SK-N-DZ (cell line): ENCODE data around the gene RORB. TPM values are rescaled to one million over a fixed set of nuclear protein-coding genes. Genes with fewer than 3 reads are reported as not detected.

ENCODE experiments used
- DNase-seq: peaks from one replicate; pipeline ENCODE4 v3.0.0-alpha.2; 2015; ENCODE audit warnings: low spot score
- polyA plus RNA-seq, 2 experiments: library from polyadenylated mRNA; depleted of rRNA; stranded (reverse); fragments of >200 nt; gene quantifications; 2 replicates each; pipeline ENCODE4 v1.2.3, GENCODE V29; 2014

RORB gene
- polyA plus RNA-seq (2014; cell fraction: cytosol; rRNA removed) = 9.4 and 11.3 TPM in 2 replicates
- polyA plus RNA-seq (2014; cell fraction: nucleus; rRNA removed) = 6.0 and 7.0 TPM in 2 replicates

DNA sequence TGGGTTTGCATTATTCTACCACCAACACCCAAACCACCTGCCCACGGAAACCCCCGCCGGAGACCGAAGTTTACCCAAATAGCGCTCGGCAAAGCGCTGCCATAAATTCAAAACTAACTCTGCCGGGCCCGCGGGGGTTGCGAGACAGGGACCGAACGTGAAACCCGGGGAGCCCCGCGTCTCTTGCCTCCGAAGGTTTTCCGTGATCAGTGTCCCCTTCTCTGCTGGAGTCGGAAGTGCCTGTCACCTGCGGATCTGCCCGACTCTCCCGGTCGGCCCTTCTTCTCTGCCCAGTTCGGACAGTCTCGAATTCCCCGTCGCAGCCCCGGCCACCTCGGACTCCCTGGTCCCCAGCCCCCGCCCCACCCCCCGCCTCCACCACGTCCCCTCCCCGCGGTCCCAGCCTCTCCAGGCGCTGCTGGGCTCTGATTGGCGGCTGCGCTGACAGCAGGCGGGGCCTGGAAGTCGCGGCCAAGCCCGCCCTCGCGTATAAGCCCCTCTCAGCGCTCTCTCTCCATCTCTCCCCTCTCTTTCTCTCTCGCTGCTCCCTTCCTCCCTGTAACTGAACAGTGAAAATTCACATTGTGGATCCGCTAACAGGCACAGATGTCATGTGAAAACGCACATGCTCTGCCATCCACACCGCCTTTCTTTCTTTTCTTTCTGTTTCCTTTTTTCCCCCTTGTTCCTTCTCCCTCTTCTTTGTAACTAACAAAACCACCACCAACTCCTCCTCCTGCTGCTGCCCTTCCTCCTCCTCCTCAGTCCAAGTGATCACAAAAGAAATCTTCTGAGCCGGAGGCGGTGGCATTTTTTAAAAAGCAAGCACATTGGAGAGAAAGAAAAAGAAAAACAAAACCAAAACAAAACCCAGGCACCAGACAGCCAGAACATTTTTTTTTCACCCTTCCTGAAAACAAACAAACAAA is at the start of gene RORB:
Gene RORB (plus strand): TSS at position 517 of the 929 bp plus-strand sequence. CDS start 642 bp downstream, outside the sequence.
- DNase-seq = peak; percentile 93

DNA sequence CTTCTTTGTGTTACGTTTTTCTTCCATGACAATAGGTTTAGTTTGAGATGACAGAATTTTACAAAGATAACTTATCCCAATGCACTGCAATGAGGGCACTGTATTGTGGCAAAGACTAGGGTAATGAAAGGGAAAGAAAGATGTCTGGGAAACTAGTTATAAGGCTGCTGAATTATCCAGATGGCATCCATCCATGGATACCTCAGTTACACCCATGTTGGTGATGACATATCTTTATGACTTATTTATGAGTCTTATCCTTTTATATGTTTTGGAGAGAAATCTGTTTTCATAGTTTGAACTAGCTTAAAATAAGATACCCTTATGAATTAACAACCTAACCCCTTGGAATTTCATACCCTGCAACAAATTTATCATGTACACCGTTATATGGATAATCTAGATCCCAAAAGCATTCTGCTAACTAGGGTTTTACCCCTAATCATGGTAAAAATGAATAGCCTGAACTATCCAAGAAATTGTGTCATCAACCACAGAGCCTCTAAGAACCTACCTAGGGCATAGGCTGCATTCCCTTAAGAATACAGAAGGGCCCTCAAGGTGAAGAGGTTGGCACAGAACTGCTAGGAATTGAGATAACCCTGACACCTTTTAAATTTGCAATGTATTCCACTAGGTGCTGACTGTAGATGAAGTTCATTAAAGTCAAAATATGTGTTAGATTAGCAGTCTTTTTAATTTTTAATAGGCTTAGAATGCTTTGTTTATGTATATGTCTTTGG is 49.5 kb upstream of the RORB start:
- DNase-seq = no peak

DNA sequence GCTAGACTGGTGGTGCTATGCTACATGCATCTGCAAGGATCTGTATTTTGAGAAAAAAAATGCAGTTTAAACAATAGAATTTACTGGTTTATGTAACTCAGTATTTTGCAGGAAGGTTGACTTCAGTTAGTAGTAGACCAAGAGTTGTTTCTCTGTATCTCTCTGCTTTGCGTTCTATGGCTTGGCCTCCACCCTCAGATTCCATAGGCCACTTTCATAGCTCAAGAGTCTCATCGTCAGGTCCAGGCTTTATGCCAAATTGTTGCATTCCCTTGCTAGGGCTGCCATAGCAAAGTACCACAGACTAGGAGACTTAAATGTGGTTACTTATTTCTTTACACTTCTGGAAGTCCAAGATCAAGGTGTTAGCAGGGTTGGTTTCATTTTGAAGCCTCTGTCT is 48.1 kb upstream of the RORB start:
- DNase-seq = no peak

DNA sequence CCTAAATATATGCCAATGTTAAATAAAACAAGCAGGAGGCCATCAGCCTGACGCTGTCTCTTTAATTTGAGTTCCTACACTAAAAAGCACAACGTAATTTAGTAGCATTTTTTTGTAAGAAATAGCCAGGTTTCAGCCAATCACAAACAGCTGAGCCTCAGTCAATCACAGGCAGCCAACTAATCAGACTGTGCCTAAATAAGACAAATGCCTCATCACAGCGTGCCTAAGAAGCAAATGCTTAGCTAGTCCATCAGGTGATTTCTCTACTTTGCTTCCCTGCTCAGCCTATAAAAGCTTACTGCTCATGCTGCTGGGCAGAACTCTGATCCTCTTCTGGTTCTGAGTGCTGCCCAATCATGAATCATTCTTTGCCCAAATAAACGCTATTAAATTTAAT is 38.3 kb upstream of the RORB start:
- no peak for DNase-seq

DNA sequence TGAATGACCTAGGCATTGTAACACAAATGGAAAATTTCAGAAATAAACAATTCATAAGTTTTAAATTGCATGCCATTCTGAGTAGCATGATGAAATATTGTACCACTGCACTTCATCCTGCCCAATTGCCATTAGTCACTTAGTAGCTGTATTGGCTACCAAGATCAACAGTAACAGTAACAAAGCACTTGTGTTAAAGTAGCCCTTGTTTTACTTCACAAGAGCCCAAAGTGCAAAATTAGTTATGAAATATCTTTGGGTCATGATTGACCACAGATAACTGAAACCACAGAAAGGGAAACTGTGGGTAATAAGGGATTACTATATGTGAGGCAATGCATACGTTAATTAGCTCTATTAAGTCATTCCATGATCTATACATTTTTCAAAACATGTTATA is 33.3 kb upstream of the RORB start:
- DNase-seq = no peak

DNA sequence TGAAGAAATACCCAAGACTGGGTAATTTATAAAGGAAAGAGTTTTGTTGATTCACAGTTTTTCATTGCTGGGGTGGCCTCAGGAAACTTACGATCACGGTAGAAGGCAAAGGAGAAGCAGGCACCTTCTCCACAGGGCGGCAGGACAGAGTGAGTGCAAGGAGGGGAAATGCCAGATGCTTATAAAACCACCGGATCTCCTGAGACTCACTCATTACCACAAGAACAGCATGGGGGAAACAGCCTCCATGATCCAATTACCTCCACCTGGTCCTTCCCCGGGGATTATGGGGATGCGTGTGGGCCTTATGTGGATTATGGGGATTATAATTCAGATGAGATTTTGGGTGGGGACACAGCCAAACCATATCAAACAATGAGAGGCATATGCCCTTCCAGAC is 18.5 kb upstream of the RORB start:
- peak; percentile 33 for DNase-seq

DNA sequence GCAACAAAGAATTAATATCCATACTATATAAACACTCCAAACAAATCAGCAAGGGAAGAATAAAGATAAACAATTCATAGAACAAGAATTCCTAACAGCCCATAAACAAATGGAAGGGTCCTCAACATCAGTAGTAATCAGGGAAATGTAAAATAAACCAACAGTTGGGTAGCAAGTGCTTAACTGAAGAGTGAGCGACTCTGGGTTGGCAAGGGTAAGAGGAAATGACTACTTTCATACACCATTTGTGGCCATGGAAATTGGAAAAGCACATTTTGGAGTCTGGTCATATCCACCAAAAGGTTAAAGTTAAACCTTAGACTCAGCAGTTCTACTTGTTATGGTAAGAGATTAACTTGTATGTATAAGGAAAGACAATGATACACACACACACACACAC is 17.4 kb upstream of the RORB start:
- no peak for DNase-seq

DNA sequence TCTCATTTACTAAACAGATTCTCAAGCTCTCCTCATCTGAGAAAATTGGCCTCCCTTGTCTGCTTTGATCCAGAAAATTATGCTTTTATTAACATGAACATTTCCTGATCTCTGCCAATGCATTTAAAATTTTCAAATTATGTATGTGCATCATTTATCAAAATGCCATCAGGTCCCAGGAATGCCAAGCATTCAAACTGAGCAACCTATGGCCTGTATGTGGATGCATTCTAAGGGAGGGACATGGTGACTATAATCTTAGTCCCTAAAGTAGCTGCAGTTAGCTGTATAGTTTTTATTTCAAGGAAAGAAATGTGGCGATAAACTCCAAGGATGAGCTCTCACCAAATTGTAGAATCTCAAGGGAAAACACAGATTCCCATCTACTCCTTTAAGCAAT is 9.7 kb upstream of the RORB start:
- no peak for DNase-seq

DNA sequence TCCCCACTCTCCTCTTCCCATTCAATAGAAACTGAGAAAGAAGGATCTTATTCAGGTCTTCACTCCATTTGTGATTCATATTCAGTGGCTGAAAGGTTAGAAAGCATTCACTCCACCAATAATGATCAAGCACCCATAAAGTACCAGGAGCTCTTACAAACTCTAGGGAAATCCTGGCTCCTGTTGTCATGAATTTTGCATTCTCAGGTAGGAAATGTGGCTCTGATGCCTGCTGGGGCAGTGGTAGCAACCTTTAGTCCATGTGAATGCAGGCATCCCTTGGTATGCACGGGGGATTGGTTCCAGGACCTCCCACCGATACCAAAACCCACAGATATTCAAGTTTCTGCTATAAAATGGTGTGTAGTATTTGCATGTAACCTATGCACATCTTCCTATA is 3.6 kb upstream of the RORB start:
- no peak for DNase-seq

DNA sequence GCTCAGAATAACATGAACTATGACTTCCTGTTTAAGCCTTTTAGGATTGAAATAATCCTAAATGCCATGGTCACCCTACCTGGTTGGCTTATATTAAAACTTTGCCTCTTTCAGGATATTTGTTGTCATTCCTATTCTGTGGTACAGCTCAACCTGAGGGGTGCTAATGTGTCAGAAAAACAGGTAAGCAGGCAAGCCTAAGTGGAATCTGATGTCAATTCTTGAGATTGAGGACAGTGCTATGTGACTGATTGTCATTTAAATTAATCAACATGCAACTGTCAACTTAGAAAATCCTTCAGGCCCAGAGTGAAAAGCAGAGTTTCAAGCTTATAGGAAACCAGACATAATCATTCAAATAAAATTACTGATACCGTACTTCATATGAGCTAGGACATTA is 2.6 kb upstream of the RORB start:
- no peak for DNase-seq

DNA sequence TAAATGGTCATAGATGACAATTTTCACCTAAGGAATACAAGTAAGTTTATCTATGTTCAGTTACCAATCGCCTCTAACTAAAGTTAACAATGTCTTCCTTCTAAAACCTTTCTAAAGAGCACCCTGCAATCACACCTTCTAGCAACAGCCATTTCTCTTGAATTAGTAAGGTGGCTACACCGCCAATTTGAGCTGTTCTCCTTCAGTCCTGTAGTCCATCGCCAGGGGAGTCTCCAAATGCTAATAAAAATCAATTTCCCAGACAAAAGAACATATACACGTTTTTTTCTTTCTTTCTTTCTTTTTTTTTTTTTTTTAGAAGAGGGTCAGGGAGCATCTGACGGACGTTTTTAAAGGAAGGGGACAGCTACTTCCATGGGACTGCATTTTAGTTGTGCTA is 729 bp upstream of the RORB start:
- no peak for DNase-seq

DNA sequence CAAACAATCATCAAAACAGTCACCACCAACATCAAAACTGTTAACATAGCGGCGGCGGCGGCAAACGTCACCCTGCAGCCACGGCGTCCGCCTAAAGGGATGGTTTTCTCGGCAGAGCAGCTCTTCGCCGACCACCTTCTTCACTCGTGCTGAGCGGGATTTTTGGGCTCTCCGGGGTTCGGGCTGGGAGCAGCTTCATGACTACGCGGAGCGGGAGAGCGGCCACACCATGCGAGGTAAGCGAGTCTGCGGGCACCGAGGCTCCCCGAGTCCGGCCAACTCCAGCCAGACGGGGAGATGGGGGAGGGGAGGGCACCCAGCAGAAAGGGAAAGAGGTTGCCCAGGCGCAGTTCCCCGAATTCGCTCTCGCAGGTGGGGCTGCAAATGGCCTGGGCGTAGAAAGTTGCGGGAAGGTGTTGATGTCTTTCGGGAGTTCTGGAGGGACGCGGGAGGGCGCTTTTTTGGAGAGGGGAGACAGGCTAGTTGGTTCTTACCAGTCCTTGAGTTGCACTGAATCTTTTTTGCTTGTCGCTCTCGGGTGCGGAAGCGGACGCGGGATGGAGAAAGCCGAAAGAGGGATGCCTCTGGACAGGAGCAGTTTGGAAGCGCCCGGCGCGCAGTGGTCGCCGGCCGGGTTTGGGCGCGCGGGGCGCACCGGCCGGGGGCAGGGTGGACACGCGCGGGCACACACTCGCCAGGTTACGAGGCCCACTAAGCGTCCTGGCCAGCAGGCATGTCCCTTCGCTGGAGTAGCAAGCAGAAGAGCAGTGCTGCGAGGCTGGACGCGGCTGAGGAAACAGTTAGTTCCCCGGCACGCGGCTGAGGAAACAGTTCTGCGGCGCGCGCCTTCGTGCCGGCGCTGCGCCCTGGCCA is 849 bp downstream of the RORB start:
- DNase-seq = peak; percentile 53

DNA sequence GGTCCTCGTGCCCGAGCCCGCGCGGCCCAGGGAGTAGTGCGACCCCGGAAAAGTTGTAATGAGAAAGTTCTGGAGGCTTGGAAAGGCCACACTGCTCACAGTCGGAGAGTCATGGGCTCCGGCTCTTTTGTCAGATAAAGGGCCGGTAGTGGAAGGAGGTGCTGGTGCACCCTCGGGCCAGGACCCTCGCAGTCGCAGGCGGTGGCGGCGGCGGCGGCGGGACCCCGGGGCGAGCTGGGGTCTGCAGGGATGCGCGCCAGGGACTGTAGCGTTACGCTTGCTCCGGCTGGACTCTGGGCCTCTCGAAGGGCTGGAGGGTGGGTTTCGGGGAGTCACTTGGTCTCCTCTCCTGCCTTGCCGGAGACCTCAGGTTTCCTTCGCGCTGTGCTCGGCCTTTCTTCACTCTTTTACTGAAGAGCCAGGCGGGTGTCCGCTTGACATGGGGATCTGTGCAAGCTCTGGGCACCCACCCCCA is 1.5 kb downstream of the RORB start:
- DNase-seq = no peak

DNA sequence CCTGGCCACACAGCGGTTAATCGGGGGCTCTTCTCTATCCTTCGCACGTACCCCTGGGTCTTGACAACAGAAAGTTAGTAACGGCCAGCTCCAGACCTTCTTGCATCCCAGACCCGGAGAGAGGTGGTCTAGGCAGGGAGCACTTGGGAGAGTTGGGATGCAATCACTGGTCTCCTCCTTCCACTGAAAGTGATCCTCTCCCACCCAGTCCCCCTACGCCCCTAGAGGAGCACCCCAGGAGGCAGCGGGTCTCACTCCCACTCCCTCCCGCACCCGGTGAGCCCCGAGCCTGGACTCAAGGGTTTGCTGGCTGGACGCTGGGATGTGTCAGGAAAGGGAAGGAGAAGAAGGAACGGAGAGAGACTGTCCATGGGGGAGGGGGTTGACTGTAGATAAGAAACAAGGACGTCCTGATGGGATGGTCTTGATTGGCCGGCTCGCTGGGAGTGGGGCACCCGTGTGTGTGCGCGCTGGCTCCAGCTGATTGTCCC is 2.0 kb downstream of the RORB start:
- DNase-seq = peak; percentile 82

DNA sequence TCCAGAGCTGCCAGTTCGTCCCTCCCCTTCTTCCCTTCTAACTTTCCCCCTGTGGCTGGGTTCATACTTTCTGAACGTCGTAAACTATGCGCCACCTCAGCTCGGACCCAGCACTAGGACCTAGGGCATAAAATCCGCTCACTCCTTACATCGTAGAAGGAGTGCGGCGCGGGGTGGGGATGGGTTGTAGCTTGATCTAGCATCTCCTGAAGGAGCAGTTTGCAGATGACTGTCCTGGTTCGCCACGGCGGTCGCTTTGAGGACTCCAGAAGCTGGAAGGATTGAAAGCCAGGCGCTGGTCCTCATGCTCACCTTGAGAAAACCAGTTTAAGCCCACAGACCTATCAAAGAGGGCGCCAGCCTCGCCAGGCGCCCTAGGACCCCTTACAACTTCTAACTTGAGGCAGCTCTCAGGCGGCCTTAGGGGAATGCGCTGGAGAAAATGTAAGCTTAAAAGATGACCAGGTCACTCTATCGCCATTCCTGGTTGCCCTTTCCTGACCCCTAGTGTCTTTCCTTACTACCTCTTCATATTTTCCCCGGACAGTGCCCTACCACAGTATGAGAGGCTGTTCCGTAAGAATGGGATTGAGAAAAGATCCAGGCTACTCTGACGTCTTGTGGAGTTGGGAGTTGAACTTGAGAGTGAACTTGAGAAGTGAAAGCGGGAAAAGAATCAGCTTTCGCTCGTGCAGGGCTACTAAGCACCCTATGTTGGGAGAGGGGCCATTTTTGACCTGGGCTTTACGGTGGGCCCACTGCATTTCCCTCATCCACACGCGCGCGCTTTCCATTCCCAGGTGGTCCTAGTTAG is 2.8 kb downstream of the RORB start:
- DNase-seq = peak; percentile 60

DNA sequence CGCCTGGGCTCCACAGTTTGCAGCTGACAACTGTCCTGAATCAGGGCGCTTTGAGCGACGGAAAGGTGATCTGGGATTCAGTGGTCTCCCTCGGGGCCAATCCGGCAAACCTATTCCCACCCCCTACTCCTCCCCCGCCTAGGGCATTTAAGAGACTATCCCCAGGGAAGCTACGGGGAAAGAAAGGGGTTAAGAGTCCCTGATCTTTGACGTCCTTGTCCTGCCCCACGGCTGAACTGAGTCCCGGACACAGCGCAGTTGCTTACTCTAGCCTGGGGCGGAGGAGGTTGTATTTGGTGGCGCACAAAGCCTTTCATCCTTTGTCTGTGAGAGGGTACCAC is 3.4 kb downstream of the RORB start:
- DNase-seq = peak; percentile 63

DNA sequence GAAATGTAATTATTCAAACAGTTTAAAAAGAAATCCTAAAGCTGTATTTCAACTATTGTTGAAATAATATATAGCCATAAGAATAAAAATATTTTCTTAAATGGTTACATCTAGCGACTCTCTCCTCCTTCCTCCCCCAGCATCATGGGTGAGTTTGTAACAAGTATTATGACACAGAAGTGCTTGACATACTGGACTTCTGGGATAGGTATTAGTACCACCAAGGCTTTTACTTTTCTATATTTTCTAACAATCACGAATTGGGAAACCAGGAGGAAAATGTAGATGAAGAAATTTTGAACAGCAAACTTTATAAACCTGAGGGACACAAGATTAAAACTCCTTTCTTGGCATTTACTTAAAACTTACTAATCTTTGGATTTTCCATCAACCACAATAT is 4.4 kb downstream of the RORB start:
- DNase-seq = no peak

DNA sequence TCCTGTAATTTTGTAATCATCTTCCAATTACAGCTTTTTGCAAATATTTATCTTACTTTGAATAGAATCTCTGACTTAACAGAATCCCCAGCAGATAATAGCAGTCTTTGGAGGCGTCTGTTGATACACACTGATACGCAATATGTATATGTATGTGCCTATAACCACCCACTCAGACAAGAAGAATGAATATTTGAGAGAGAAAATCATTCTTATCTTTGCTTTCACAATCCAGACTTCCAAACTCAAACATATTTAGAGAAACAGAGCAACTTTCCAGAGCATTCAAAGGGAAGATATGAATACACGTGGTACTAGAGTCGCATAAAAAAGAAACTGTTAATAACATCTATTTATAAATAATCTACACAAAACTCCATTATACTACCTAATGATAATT is 6.1 kb downstream of the RORB start:
- no peak for DNase-seq

DNA sequence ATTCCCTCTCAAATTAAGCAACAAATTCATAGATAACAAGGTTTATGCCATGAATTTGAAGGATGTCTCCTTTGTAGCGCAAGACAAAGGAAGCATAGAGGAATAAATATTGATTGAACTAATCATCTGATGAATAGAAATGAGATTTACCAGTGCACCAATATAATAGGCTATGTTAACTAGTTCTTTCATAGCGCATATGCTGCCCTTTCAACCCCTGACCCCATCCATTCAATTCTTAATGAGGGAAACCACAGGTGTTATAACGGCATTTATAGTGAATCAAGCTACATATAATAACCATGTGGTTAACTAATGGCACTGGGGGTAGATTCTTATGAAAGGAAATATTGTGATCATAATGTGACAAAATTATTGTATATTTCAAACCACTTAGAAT is 6.5 kb downstream of the RORB start:
- DNase-seq = no peak

DNA sequence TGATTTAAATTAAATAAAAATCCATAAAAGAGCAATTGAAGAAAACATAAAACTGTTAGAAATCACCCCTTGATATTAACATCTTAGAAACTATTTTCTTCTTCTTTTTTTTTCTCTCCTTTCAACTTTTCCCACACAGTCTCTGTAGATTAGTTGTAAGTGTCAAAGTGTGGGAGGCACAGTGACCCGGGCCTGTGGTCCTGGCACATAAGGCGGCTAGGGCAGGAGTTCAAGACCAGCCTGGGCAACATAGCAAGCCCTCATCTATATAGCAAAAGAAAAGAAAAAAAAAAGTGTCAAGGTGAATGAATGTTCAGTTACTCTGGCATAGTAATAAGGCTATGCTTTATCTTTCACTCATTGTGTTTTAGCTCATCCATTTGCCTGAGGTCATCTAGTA is 14.2 kb downstream of the RORB start:
- no peak for DNase-seq

DNA sequence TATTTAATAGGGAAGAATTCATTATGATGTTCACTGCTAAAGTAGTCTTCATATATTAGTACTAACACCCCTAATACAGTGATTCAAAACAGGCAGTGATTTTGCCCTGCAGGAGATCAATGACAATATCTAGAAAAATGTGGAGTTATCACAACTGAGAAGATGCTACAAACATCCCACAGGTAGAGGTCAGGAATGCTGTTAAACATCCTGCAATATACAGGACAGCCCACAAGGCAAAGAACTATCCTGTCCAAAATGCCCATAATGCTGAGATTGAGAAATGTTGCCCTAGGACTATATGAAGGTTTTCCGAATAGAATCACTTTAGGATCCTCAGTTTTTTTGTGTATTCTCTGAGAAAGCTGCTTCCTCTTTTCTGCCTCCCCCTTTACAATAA is 15.3 kb downstream of the RORB start:
- no peak for DNase-seq
